A549 (cell line): Measurements from ENCODE around the gene PACS1. TPM values are rescaled to one million over a fixed set of nuclear protein-coding genes. Genes with fewer than 3 reads are reported as not detected.

ENCODE experiments used
- ATAC-seq, 2 experiments: fragments of 200-7000 bp in 1 of 2; fragments of >200 bp in 1 of 2; cut with Nextera tagmentation in 1 of 2; cut with Tn5 transposase in 1 of 2; 3 replicates each; pipeline versions ENCODE4 v1.8.0 to v1.9.1; 2018 to 2020; ENCODE audit warnings: mild to moderate bottlenecking in 1 of 2, moderate library complexity in 1 of 2
- CTCF ChIA-PET: fragments of 300-600 bp; sonication (Branson Sonifier 250); formaldehyde crosslinking; extraction: SDS; loops from one replicate; lab custom pipeline; 2021; ENCODE audit warnings: antibody characterized with exemption, inconsistent platforms; lab: Yijun Ruan, JAX
- POLR2A ChIA-PET: fragments of 350-600 bp; formaldehyde crosslinking; extraction: SDS; loops from one replicate; lab custom pipeline; 2021; ENCODE audit warnings: antibody characterized with exemption, inconsistent platforms; lab: Yijun Ruan, JAX
- DNase-seq, 2 experiments: peaks; one replicate each; pipeline versions ENCODE4 v3.0.0 to v3.0.0-alpha.2; 2011 to 2016; ENCODE audit warnings: low read depth in 1 of 2, low spot score in 1 of 2
- FAIRE-seq: peaks from 2 replicates; lab custom pipeline; 2011; peaks lifted over from hg19 to GRCh38; lab: Jason Lieb, UNC
- H3K27ac ChIP-seq, 2 experiments: fragments of >200 bp; sonication (Bioruptor Twin); formaldehyde crosslinking; 3 replicates each; pipeline ENCODE4 v1.5.1; 2016 to 2017
- H3K4me1 ChIP-seq: fragments of >200 bp; sonication (Bioruptor Twin); formaldehyde crosslinking; 3 replicates; pipeline ENCODE4 v1.6.1; 2016
- H3K4me2 ChIP-seq: fragments of >200 bp; sonication (Bioruptor Twin); formaldehyde crosslinking; 3 replicates; pipeline ENCODE4 v1.6.1; 2016
- H3K4me3 ChIP-seq: fragments of >200 bp; sonication (Bioruptor Twin); formaldehyde crosslinking; 3 replicates; pipeline ENCODE4 v1.5.1; 2016
- H3K9me3 ChIP-seq: fragments of >200 bp; sonication (Bioruptor Twin); formaldehyde crosslinking; 3 replicates; pipeline ENCODE4 v1.6.1; 2016
- ATOH8 ChIP-seq: fragments of 250-450 bp; sonication (Bioruptor Pico); IDR thresholded peaks from 2 replicates; pipeline ENCODE4 v1.5.0; 2020; ENCODE audit warnings: low read depth, mild to moderate bottlenecking, moderate library complexity
- CBX8 ChIP-seq: fragments of 200-600 bp; sonication (generic); IDR thresholded peaks from 2 replicates; pipeline ENCODE4 v1.6.1; 2016
- EHMT2 ChIP-seq: fragments of 200-600 bp; sonication (generic); IDR thresholded peaks from 2 replicates; pipeline ENCODE4 v1.6.1; 2016; ENCODE audit warnings: antibody characterized with exemption, low read depth, mild to moderate bottlenecking, moderate library complexity
- ELK1 ChIP-seq: fragments of 150-350 bp; IDR thresholded peaks from 2 replicates; pipeline ENCODE4 v1.6.1; 2014; ENCODE audit warnings: low read depth, mild to moderate bottlenecking, low read length
- FOSL2 ChIP-seq, 2 experiments: fragments of 450-650 bp in 1 of 2; fragments of >200 bp in 1 of 2; sonication (Bioruptor Twin) in 1 of 2; formaldehyde crosslinking; IDR thresholded peaks; 2 replicates each; pipeline versions ENCODE4 v1.5.0 to v1.6.1; 2016 to 2020; ENCODE audit warnings: mild to moderate bottlenecking in 1 of 2, moderate library complexity in 1 of 2
- GATA3 ChIP-seq: IDR thresholded peaks from 2 replicates; pipeline ENCODE4 v1.6.1; 2012; ENCODE audit warnings: borderline replicate concordance
- HOXB13 ChIP-seq: fragments of 250-450 bp; sonication (Bioruptor Pico); IDR thresholded peaks from 2 replicates; pipeline ENCODE4 v1.5.0; 2020; ENCODE audit warnings: low read depth, mild to moderate bottlenecking, moderate library complexity
- JUNB ChIP-seq: fragments of >200 bp; sonication (Bioruptor Twin); formaldehyde crosslinking; IDR thresholded peaks from 2 replicates; pipeline ENCODE4 v1.6.1; 2016
- MAFK ChIP-seq: fragments of 450-650 bp; IDR thresholded peaks from 2 replicates; pipeline ENCODE4 v1.6.1; 2014; ENCODE audit not compliant: partially characterized antibody
- MAZ ChIP-seq: fragments of 150-350 bp; IDR thresholded peaks from 2 replicates; pipeline ENCODE4 v1.6.1; 2014; ENCODE audit warnings: antibody characterized with exemption, low read depth, low read length, borderline replicate concordance
- MYC ChIP-seq: IDR thresholded peaks from 2 replicates; pipeline ENCODE4 v1.6.1; 2012; ENCODE audit warnings: mild to moderate bottlenecking, inconsistent platforms, low read length, improper control_type of control experiment, borderline replicate concordance
- NR3C1 ChIP-seq: fragments of >200 bp; sonication (Bioruptor Twin); formaldehyde crosslinking; IDR thresholded peaks from 3 replicates; pipeline ENCODE4 v1.6.1; 2017
- PBX3 ChIP-seq: IDR thresholded peaks from 2 replicates; pipeline ENCODE4 v1.6.1; 2012
- POLR2AphosphoS2 ChIP-seq: conservative IDR thresholded peaks from 2 replicates; pipeline ENCODE4 v1.6.1; 2012; ENCODE audit warnings: low read length, improper control_type of control experiment, inconsistent platforms
- RAD21 ChIP-seq, 2 experiments: fragments of >200 bp in 1 of 2; sonication (Bioruptor Twin) in 1 of 2; formaldehyde crosslinking in 1 of 2; IDR thresholded peaks in 1 of 2; conservative IDR thresholded peaks in 1 of 2; 2 replicates in 1 of 2; 3 replicates in 1 of 2; pipeline ENCODE4 v1.6.1; 2012 to 2018; ENCODE audit warnings: inconsistent platforms in 1 of 2
- RARB ChIP-seq: fragments of 250-450 bp; sonication (Bioruptor Pico); IDR thresholded peaks from 2 replicates; pipeline ENCODE4 v1.8.0; 2021; ENCODE audit warnings: mild to moderate bottlenecking, moderate library complexity
- RNF2 ChIP-seq: fragments of 200-600 bp; sonication (generic); IDR thresholded peaks from 2 replicates; pipeline ENCODE4 v1.6.1; 2016; ENCODE audit warnings: low read depth, mild to moderate bottlenecking, antibody characterized with exemption, moderate library complexity, borderline replicate concordance
- SMC3 ChIP-seq: fragments of >200 bp; sonication (Bioruptor Twin); formaldehyde crosslinking; IDR thresholded peaks from 3 replicates; pipeline ENCODE4 v1.6.1; 2018; ENCODE audit warnings: inconsistent platforms
- TP53 ChIP-seq: fragments of 250-450 bp; sonication (Bioruptor Pico); IDR thresholded peaks from 2 replicates; pipeline ENCODE4 v1.5.0; 2021; ENCODE audit warnings: mild to moderate bottlenecking, moderate library complexity
- WGBS: methylation state at CpG from one replicate; pipeline ENCODE4 v1.1.6; 2017; ENCODE audit errors: missing lambda C conversion rate; 5-methylcytosine and 5-hydroxymethylcytosine counted together
- polyA plus RNA-seq, 4 experiments: library from polyadenylated mRNA; depleted of rRNA in 3 of 4; stranded (reverse); fragments of >200 nt; fragmentation: RNase III in 1 of 4; extraction: RNeasy Plus Mini Kit Qiagen cat#74134 plus additional on column Dnase treatment in 1 of 4; gene quantifications; 2 replicates in 3 of 4; 3 replicates in 1 of 4; pipeline ENCODE4 v1.2.3, GENCODE V29; 2011 to 2017

PACS1 gene
- polyA plus RNA-seq, 2 of the 4 experiments (the other 2 are of a cell fraction): 48.2 to 59.1 TPM

GRCh38 chr11:66221012-66221411 lies 150.9 kb downstream of the PACS1 start:
- no peak for TF ChIP-seq MAFK
- TF ChIP-seq MYC: no peak
- TF ChIP-seq RARB (CRISPR knock-in tag): no peak
- TF ChIP-seq SMC3: no peak
- TF ChIP-seq EHMT2: no peak
- TF ChIP-seq POLR2AphosphoS2: no peak
- no peak for TF ChIP-seq PBX3
- TF ChIP-seq HOXB13 (CRISPR knock-in tag): no peak
- no peak for TF ChIP-seq ATOH8
- no peak for TF ChIP-seq GATA3
- no peak for TF ChIP-seq JUNB
- no peak for TF ChIP-seq CBX8
- TF ChIP-seq NR3C1: no peak
- no peak for TF ChIP-seq ELK1
- TF ChIP-seq MAZ: no peak
- Histone ChIP-seq H3K4me1 (peaks cover 14% of the 10 kb centered on the region; the same call in 1 of the 3 replicates), H3K4me2 (no peak overlapping the region), H3K4me3 (no peak overlapping the region), H3K9me3 (no peaks in the 10 kb centered on the region), H3K27ac (no peak overlapping the region)
- DNase-seq: no peak
- no peak for FAIRE-seq
- POLR2A ChIA-PET: interaction anchor here (0.6 kb wide), 1 partner anchor 363 kb away, joined by 3 read pairs; no protein-coding TSS in a partner anchor
- no peak for ATAC-seq
- CTCF ChIA-PET: interaction anchor here (1.1 to 6.3 kb wide), 14 partner anchors 8 to 153 kb away, joined by 3 to 72 read pairs (median 14); partner anchors contain the start of gene RAB1B
- WGBS: 95% methylated on average over 13 of the region's 13 CpGs

GRCh38 chr11:66221726-66222236 lies 151.7 kb downstream of the PACS1 start:
- Histone ChIP-seq H3K4me2 (no peak overlapping the region), H3K4me3 (no peak overlapping the region), H3K4me1 (peaks cover 14% of the 10 kb centered on the region; the same call in 1 of the 3 replicates), H3K9me3 (no peaks in the 10 kb centered on the region), H3K27ac (peak overlapping the region in 1 of 2 experiments; percentile 47; a peak in 3 of 6 replicates)
- DNase-seq (peak in 1 of 2 experiments; percentile 18), ATAC-seq (peak; percentile 17 to 37; a peak in 3 of 6 replicates), FAIRE-seq (no peak)
- TF ChIP-seq RNF2: no peak
- no peak for TF ChIP-seq FOSL2 (IDR thresholded peaks at IDR 0.05)
- peak; percentile 24; the same call in 1 of the 2 replicates for TF ChIP-seq FOSL2 (CRISPR knock-in tag; IDR thresholded peaks at IDR 0.05)
- TF ChIP-seq TP53 (CRISPR knock-in tag): no peak
- 0 out of 5 replicates have a peak, but pooled peaks of 1 of the 2 experiments have one; percentile 6 for TF ChIP-seq RAD21 (conservative IDR thresholded peaks at IDR 0.05 in 1 of 2, IDR thresholded peaks at IDR 0.05 in 1 of 2)
- CTCF ChIA-PET: interaction anchor here (0.6 to 6.3 kb wide), 41 partner anchors 8 to 217 kb away, joined by 3 to 72 read pairs (median 5); partner anchors contain the start of genes MRPL11 and RAB1B
- 77% methylated on average over 9 of the region's 9 CpGs for WGBS
- POLR2A ChIA-PET: interaction anchor here (0.6 kb wide), 1 partner anchor 438 kb away, joined by 3 read pairs; no protein-coding TSS in a partner anchor
